GM19372 (cell line): ENCODE measurements around the gene RAB8A.
"Not testable (repeated sequence)": the region's sequence is repeated elsewhere in the genome, so short reads cannot be mapped to it uniquely, and the experiment has no call there.

Experiments
- ATAC-seq: cut with Tn5 transposase; IDR thresholded peaks from one replicate; pipeline ENCODE4 v1.9.1; 2021; ENCODE audit warnings: mild to moderate bottlenecking, low read depth, moderate library complexity; ENCODE audit not compliant: unreplicated experiment

RAB8A gene

GRCh38 chr19:16167055-16167454 is 55.4 kb downstream of the RAB8A start:
- no peak for ATAC-seq

- ATAC-seq, result no peak
Measured at GRCh38 chr19:16168465-16169081, 56.9 kb downstream of the RAB8A start.

- no peak for ATAC-seq
Measured at GRCh38 chr19:16170134-16170533, 58.4 kb downstream of the RAB8A start.

- ATAC-seq, result no peak
Measured at GRCh38 chr19:16175954-16176353, 64.3 kb downstream of the RAB8A start.

- not testable (repeated sequence) for ATAC-seq
Measured at GRCh38 chr19:16178866-16179265, 67.2 kb downstream of the RAB8A start.

- ATAC-seq, result no peak
Measured at GRCh38 chr19:16180611-16181010, 68.9 kb downstream of the RAB8A start.
